Mucosa of descending colon (tissue), 3 donors: Measurements from ENCODE around the gene ZIC5. TPM values are rescaled to one million over a fixed set of nuclear protein-coding genes. Genes with fewer than 3 reads are reported as not detected.
A peak's percentile ranks its signal among the peaks of the same experiment; 100 is the strongest.

ENCODE experiments used
- ATAC-seq: fragments of 200-7000 bp; cut with Tn5 transposase; one replicate; pipeline ENCODE4 v1.9.1; 2020; ENCODE audit warnings: mild to moderate bottlenecking, moderate library complexity
- DNase-seq, 3 donors: peaks; one replicate each; pipeline ENCODE4 v3.0.0-alpha.2; 2020
- H3K36me3 ChIP-seq: fragments of 200-600 bp; one replicate; pipeline ENCODE4 v1.8.0; 2021; ENCODE audit warnings: low read depth, mild to moderate bottlenecking
- H3K4me1 ChIP-seq: fragments of 200-600 bp; one replicate; pipeline ENCODE4 v1.8.0; 2021; ENCODE audit warnings: low read depth, mild to moderate bottlenecking
- H3K4me3 ChIP-seq: fragments of 200-600 bp; one replicate; pipeline ENCODE4 v1.8.0; 2021; ENCODE audit warnings: mild to moderate bottlenecking
- H3K9me3 ChIP-seq: fragments of 200-600 bp; one replicate; pipeline ENCODE4 v1.8.0; 2021; ENCODE audit warnings: mild to moderate bottlenecking
- CTCF ChIP-seq: fragments of 200-600 bp; IDR thresholded peaks from one replicate; pipeline ENCODE4 v1.8.0; 2022; ENCODE audit warnings: antibody characterized with exemption, mild to moderate bottlenecking
- intact Hi-C, 2 donors: fragments of 100-400 bp; cut with DNase I in 1 of 2; cut with micrococcal nuclease in 1 of 2; formaldehyde crosslinking; loops; one replicate each; pipeline versions ENCODE4 v1.11.0 to v1.11.1; 2022; cut with DNase I, micrococcal nuclease
- total RNA-seq, 3 donors: library from RNA; stranded (reverse); fragmentation: NEBNext Ultra II Directional in 2 of 3; extraction: Animal tissue kit (Norgen Biotek cat#: 25700) in 2 of 3; gene quantifications; one replicate each; pipeline versions ENCODE4 v1.2.1 to v1.2.4, GENCODE V29; 2021 to 2023
- donor health status: DM: no; HTN: no; CAD: no; lungs with moderate emphysema.
- donor health status: DM: no; HTN: no; CAD: no.
- donor health status: DM: no; HTN: yes; CAD: no.

The ZIC5 gene
- total RNA-seq, 3 donors from 2014 or later: not detected

GRCh38 chr13:99944102-99944501 is 27.5 kb downstream of the ZIC5 start:
- TF ChIP-seq CTCF: no peak

GRCh38 chr13:99941911-99942310 is 29.7 kb downstream of the ZIC5 start:
- no peak for TF ChIP-seq CTCF
- DNase-seq (no peak), ATAC-seq (no peak)
- Histone ChIP-seq H3K36me3 (no peaks in the 10 kb centered on the region), H3K4me1 (peaks cover 13% of the 10 kb centered on the region), H3K4me3 (no peak overlapping the region), H3K9me3 (no peaks in the 10 kb centered on the region)
- intact Hi-C loops: no loop called here

More at GRCh38 chr13:99944102-99944501, 27.5 kb downstream of the ZIC5 start:
- no peak overlapping the region for H3K4me3 ChIP-seq
- DNase-seq: no peak
- H3K4me1 ChIP-seq: peaks cover 13% of the 10 kb centered on the region
- intact Hi-C loops: no loop called here
- ATAC-seq: no peak
- H3K36me3 ChIP-seq: no peaks in the 10 kb centered on the region
- no peaks in the 10 kb centered on the region for H3K9me3 ChIP-seq

- Histone ChIP-seq H3K9me3 (no peaks in the 10 kb centered on the region), H3K36me3 (no peaks in the 10 kb centered on the region), H3K4me3 (no peak overlapping the region), H3K4me1 (peaks cover 13% of the 10 kb centered on the region)
- intact Hi-C loops: no loop called here
- peak; percentile 85 for ATAC-seq
- peak; percentile 63 to 71 (median 66) for DNase-seq
- TF ChIP-seq CTCF: no peak
Observed at GRCh38 chr13:99941086-99941485, 30.5 kb downstream of the ZIC5 start.

GRCh38 chr13:99938635-99939034 is 32.9 kb downstream of the ZIC5 start:
- ATAC-seq (no peak), DNase-seq (no peak)
- Histone ChIP-seq H3K4me1 (peaks cover 13% of the 10 kb centered on the region), H3K9me3 (no peaks in the 10 kb centered on the region), H3K36me3 (no peaks in the 10 kb centered on the region), H3K4me3 (no peak overlapping the region)
- intact Hi-C loops: no loop called here
- no peak for TF ChIP-seq CTCF

GRCh38 chr13:99935772-99936171 is 35.8 kb downstream of the ZIC5 start:
- no peaks in the 10 kb centered on the region for H3K9me3 ChIP-seq
- peaks cover 3% of the 10 kb centered on the region for H3K4me1 ChIP-seq
- ATAC-seq (no peak), DNase-seq (no peak)
- intact Hi-C loops: no loop called here
- no peaks in the 10 kb centered on the region for H3K36me3 ChIP-seq
- H3K4me3 ChIP-seq: no peak overlapping the region
- TF ChIP-seq CTCF: no peak

- no peak for TF ChIP-seq CTCF
- ATAC-seq (no peak), DNase-seq (no peak)
- intact Hi-C loops: no loop called here
- H3K4me1 ChIP-seq: no peaks in the 10 kb centered on the region
- H3K9me3 ChIP-seq: no peaks in the 10 kb centered on the region
- H3K36me3 ChIP-seq: no peaks in the 10 kb centered on the region
- no peak overlapping the region for H3K4me3 ChIP-seq
Observed at GRCh38 chr13:99932912-99933311, 38.7 kb downstream of the ZIC5 start.
